Ascending aorta (tissue), 2 donors: ENCODE results near the gene CCDC86. TPM values are rescaled to one million over a fixed set of nuclear protein-coding genes. Genes with fewer than 3 reads are reported as not detected.

Experiments used
- DNase-seq, 2 donors: peaks; one replicate each; pipeline ENCODE4 v3.0.0-alpha.2; 2019; ENCODE audit warnings: low spot score in 2 of 2
- H3K27ac ChIP-seq, 2 donors: fragments of 200-600 bp; sonication (generic); one replicate each; pipeline ENCODE4 v1.5.1; 2016 to 2017; ENCODE audit warnings: mild to moderate bottlenecking in 1 of 2
- H3K27me3 ChIP-seq: fragments of 200-600 bp; sonication (generic); one replicate; pipeline ENCODE4 v1.5.1; 2017
- H3K36me3 ChIP-seq, 2 donors: fragments of 200-600 bp; sonication (generic); one replicate each; pipeline ENCODE4 v1.5.1; 2016
- H3K4me1 ChIP-seq, 2 donors: fragments of 200-600 bp; sonication (generic); one replicate each; pipeline ENCODE4 v1.5.1; 2016 to 2017; ENCODE audit warnings: mild to moderate bottlenecking in 1 of 2
- H3K4me3 ChIP-seq, 2 donors: fragments of 200-600 bp; sonication (generic); one replicate each; pipeline ENCODE4 v1.5.1; 2016 to 2017; ENCODE audit warnings: mild to moderate bottlenecking in 1 of 2
- H3K9me3 ChIP-seq, 2 donors: fragments of 200-600 bp; sonication (generic); one replicate each; pipeline ENCODE4 v1.5.1; 2016
- CTCF ChIP-seq, 3 experiments: fragments of 200-600 bp in 2 of 3; fragments of 450-650 bp in 1 of 3; sonication (generic) in 2 of 3; IDR thresholded peaks; one replicate each; pipeline ENCODE4 v1.5.1; 2016 to 2019; ENCODE audit warnings: antibody characterized with exemption in 3 of 3, mild to moderate bottlenecking in 1 of 3, moderate library complexity in 1 of 3
- intact Hi-C: fragments of 100-400 bp; cut with DNase I; formaldehyde crosslinking; loops from one replicate; pipeline ENCODE4 v1.15.1; 2023
- total RNA-seq: library from RNA; depleted of rRNA; stranded (reverse); fragments of >200 nt; gene quantifications from one replicate; pipeline ENCODE4 v1.1.0, GENCODE V29; 2016

CCDC86 gene
- total RNA-seq, 1 donor from 2014 or later: 16.0 TPM

- DNase-seq: no peak
- no peak for TF ChIP-seq CTCF (IDR thresholded peaks at IDR 0.05)
- Histone ChIP-seq H3K9me3 (no peaks in the 10 kb centered on the region), H3K4me3 (peak overlapping the region; percentile 76 to 94), H3K36me3 (peaks cover 0 to 4% of the 10 kb centered on the region in 2 donors), H3K27me3 (no peaks in the 10 kb centered on the region), H3K27ac (peak overlapping the region; percentile 66 to 73), H3K4me1 (peaks cover 19 to 24% of the 10 kb centered on the region in 2 donors)
- intact Hi-C loops: loop anchor here (5.0 kb wide), 1 partner anchor 319 kb away; the partner anchor contains the start of gene VPS37C
Measured at GRCh38 chr11:60842668-60843600, 1.0 kb downstream of the CCDC86 start.

GRCh38 chr11:60844045-60844869 lies 2.3 kb downstream of the CCDC86 start:
- TF ChIP-seq CTCF (IDR thresholded peaks at IDR 0.05): no peak
- H3K27ac ChIP-seq: no peak overlapping the region
- H3K9me3 ChIP-seq: no peaks in the 10 kb centered on the region
- H3K36me3 ChIP-seq: peaks cover 6 to 17% of the 10 kb centered on the region in 2 donors
- H3K27me3 ChIP-seq: no peaks in the 10 kb centered on the region
- peaks cover 19 to 24% of the 10 kb centered on the region in 2 donors for H3K4me1 ChIP-seq
- DNase-seq: no peak
- intact Hi-C loops: loop anchor here (5.0 kb wide), 1 partner anchor 318 kb away; the partner anchor contains the start of gene VPS37C
- peak overlapping the region in 1 of 2 donors; percentile 94 for H3K4me3 ChIP-seq

GRCh38 chr11:60844870-60845221 lies 2.9 kb downstream of the CCDC86 start:
- H3K36me3 ChIP-seq: peaks cover 12 to 23% of the 10 kb centered on the region in 2 donors
- no peaks in the 10 kb centered on the region for H3K27me3 ChIP-seq
- peaks cover 19 to 24% of the 10 kb centered on the region in 2 donors for H3K4me1 ChIP-seq
- intact Hi-C loops: loop anchor here (5.0 kb wide), 1 partner anchor 317 kb away; the partner anchor contains the start of gene VPS37C
- H3K4me3 ChIP-seq: no peak overlapping the region
- no peak for TF ChIP-seq CTCF (IDR thresholded peaks at IDR 0.05)
- no peak for DNase-seq
- no peak overlapping the region for H3K27ac ChIP-seq
- no peaks in the 10 kb centered on the region for H3K9me3 ChIP-seq

GRCh38 chr11:60845338-60845737 lies 3.4 kb downstream of the CCDC86 start:
- intact Hi-C loops: no loop called here
- Histone ChIP-seq H3K27ac (no peak overlapping the region), H3K27me3 (no peaks in the 10 kb centered on the region), H3K36me3 (peaks cover 17 to 28% of the 10 kb centered on the region in 2 donors), H3K4me3 (no peak overlapping the region), H3K9me3 (no peaks in the 10 kb centered on the region), H3K4me1 (peaks cover 19 to 24% of the 10 kb centered on the region in 2 donors)
- DNase-seq: no peak
- TF ChIP-seq CTCF (IDR thresholded peaks at IDR 0.05): no peak

GRCh38 chr11:60847281-60847680 lies 5.4 kb downstream of the CCDC86 start:
- no peak overlapping the region for H3K4me3 ChIP-seq
- peaks cover 27 to 40% of the 10 kb centered on the region in 2 donors for H3K36me3 ChIP-seq
- peaks cover 12% of the 10 kb centered on the region in 2 donors for H3K4me1 ChIP-seq
- intact Hi-C loops: no loop called here
- DNase-seq: no peak
- TF ChIP-seq CTCF (IDR thresholded peaks at IDR 0.05): no peak
- no peaks in the 10 kb centered on the region for H3K9me3 ChIP-seq
- H3K27ac ChIP-seq: no peak overlapping the region
- H3K27me3 ChIP-seq: no peaks in the 10 kb centered on the region
